ENCODE data around the gene SULF2.
"Not testable (repeated sequence)": the region's sequence is repeated elsewhere in the genome, so short reads cannot be mapped to it uniquely, and the experiment has no call there.

SULF2 gene

DNA sequence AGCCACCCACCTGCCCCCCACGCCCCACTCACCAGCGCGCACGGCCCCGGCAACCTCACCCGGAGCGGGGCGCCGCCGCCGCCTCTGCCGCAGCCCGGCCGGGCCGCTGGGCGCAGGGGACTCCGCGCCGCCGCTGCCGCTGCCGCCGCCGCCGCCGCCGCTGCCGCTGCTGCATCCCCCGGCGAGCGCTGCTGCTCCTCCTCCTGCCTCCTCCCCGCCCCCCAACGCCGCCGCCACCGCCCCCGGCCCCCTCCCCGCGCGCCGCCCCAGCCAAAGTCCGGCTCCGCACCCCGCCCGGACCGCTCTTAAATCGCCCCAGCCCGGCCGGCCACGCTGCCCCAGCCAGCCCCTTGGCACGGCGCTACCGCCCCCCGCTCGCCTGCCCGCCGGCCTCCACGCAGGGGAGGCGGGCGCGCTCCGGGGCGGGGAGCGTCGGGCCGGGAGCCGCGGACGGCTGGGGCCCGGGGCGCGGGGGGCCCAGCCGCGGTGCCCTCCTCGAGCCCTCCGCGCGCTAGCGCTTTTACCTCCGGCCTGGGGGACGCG is at the start of gene SULF2:
Gene SULF2, minus strand, starts transcription at position 171 of the 543 bp plus-strand sequence. CDS start 28,118 bp downstream, outside the sequence.
- DNase-seq (ENCODE audit: low read depth), result no peak

DNA sequence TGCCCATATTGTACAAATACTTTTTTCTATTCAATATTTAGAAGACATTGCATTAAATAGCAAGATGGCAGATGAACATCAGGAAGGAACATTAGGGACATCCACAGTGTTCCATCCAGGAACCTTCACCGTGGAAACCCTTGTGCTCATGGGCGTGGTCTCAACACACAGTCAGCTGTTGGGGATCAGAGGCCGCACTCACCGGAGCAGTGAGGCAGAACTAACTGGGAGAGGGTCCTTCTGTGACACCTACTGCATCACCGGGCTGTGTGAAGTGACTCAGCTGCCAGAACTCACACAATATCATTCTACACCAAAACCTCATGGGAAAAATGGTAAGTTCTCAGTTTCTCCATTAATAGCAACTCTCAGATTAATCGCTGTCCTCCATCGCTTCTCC is 46.4 kb upstream of the SULF2 start:
- not testable (repeated sequence) for DNase-seq (ENCODE audit: low read depth)

DNA sequence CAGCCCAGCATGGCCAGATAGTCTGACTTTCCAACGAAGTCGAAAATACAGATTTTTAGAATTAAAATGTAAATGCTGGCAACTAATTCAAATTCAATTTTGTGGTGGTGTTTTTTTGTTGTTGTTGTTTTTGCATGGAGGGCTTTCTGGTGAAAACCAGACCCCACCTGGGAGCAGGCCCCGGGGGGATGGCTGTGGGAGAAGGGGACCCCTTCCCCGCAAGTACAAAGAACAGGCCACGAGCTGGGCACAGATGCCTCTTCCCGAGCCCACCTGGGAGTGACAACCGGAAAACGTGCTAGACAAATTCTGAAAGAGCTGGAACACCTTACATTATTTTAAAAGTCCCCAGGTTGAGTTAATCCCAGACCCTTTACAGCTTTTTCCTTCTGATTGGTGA is 41.4 kb upstream of the SULF2 start:
- DNase-seq (ENCODE audit: low read depth), result not testable (repeated sequence)

DNA sequence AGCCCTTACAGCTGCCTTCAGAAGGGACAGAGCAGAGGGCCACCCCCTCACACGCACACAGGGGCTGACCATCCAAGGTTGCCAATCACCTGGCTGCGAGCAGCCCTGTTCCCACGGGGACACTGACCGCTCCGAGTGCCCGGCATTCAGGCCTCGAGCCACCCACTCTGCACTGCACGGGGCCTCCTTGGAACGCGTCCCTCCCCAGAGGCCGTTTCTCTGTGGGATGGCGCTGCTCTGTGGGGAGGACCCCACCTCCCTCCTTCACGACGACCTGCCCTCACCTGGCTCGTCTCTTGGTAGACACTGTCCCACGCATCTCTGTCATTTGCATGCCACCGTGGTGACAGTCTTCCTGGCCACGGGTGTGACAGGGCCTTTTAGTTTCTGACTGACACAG is 40.7 kb upstream of the SULF2 start:
- not testable (repeated sequence) for DNase-seq (ENCODE audit: low read depth)

DNA sequence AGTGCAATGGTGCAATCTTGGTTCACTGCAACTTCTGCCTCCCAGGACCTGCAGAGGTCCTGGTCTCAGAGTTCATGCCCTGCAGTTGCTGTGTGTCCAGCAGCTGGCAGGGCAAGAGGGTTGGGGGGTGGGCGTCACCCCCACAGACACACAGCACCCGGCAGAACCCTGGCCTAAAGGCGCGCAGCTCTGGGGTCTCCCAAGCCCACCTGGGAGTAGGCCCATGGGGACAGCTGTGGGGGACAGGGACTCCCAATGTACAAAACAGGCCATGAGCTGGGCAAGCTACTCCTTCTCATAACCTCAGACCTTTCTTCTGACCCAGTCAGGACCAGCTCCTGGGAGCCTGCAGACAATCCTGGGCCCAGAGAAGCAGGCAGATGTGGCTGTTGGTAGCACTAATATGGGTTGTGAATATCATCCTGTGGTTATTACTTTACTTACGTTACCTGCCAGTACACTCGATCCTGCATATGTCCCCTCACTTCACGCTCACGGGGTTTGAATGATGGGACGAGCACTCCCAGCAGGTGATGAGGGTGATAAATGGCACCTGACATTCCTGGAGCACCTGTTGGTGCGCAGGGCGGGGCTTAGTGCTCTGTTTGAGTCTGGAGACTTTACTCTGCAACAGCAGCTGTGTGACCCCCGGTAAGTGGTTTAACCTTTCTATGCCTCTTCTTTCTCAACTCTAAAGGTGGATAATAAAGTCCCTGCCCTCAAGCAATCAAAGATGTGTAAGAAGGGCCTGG is 39.9 kb upstream of the SULF2 start:
- DNase-seq (ENCODE audit: low read depth), result no peak

DNA sequence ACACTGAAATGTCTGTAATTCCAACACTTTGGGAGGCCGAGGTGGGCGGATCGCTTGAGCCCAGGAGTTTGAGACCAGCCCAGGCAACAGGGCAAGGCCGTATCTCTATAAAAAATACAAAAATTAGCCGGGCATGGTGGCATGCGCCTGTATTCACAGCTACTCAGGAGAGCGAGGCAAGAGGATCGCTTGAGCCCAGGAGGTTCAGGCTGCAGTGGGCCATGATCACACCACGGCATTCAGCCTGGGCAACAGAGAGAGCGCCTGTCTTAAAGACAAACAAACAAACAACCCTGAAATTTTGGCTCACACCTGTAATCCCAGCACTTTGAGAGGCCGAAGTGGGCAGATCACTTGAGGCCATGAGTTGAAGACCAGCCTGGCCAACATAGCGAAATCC is 38.7 kb upstream of the SULF2 start:
- DNase-seq (ENCODE audit: low read depth), result not testable (repeated sequence)

DNA sequence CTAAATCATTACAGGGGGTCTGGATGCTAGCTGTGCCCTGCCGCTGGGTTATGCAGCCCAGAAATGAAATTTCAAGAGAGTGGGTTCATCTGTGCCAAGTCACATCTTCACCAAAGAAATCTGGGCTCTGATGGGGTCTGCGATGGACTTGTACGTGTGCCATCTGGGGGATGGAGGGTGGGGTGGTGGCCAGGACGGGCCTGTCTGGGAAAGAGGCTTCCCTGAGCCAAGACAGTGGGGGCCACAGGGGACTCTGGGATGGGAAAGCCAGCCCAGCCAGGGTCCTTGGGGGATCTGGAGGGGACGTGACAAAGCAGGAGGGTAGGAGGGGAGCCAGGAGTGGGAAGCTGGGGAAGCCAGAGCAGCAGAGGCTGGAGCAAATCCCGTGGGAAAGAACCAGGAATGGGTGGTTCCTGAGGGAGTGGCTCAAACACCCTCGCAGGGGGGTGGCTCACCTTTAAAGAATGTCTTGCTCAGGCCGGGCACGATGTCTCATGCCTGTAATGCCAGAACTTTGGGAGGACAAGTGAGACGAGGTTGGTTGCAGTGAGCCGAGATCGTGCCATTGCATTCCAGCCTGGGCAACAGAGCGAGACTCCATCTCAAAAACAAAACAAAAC is 36.3 kb upstream of the SULF2 start:
- peak; percentile 60 for DNase-seq (ENCODE audit: low read depth)

DNA sequence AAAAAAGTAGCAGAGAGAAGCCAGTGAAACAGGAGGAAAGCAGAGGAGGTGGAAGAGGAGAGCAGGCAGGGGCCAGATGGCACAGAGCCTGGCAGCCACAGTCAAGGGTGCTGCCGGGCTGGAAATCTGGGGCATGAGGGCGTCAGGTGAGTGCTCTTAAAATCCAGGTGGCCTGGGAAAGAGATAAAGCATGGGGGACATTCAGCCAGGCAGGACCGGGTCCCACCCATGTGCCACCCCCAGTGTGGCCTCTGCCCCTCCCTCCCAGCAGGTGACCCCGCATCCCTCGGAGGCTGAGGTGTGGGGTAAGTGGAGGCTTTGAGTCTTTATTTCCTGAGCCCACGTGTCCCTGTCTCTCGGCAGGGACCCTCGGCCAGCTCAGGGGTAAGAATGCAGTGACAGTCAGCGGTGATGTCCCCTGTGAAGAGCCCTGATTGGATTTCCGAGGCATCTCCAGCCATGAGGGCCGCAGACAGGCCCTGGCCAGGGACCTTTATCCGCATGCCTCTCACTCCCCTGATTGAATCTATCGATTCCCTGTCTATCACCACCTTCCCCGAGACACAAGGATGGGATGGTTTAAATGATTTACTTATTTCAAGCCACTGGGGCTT is 33.8 kb upstream of the SULF2 start:
- no peak for DNase-seq (ENCODE audit: low read depth)

DNA sequence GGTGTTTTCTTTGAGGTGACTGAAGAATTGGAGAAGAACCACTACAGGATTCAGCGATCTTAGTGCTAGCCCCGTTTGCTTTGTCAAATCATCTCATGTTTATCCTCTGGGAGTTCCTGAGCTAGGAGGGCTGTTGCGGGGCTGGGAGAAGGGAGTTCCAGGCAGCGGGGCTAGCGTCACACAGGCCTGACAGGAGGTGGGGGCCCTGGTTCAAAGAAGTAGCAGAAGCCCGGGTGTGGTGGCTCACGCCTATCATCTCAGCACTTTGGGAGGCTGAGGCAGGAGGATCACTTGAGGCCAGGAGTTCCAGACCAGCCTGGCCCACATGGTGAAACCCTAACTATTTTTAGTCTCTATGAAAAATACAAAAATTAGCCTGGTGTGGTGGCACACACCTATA is 33.2 kb upstream of the SULF2 start:
- DNase-seq (ENCODE audit: low read depth), result no peak

DNA sequence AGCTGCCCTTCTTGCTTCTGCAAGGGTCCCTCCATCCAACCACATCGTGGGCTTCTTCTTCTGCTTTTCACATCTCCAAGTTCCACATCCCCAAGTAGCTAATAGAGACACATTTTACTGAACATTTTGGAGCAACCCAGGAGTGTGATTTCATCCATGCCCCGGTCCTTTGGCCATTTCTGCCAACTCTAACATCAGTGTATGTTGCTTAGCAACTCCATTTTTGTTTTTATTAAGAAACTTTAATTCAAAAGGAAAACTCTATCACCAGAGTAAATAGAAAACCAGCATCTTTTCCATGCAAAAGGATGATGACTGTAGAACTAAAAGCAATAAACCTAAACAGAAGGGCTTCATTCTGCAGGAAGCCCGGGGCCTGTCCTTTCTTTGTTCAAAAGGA is 32.7 kb upstream of the SULF2 start:
- DNase-seq (ENCODE audit: low read depth), result no peak

DNA sequence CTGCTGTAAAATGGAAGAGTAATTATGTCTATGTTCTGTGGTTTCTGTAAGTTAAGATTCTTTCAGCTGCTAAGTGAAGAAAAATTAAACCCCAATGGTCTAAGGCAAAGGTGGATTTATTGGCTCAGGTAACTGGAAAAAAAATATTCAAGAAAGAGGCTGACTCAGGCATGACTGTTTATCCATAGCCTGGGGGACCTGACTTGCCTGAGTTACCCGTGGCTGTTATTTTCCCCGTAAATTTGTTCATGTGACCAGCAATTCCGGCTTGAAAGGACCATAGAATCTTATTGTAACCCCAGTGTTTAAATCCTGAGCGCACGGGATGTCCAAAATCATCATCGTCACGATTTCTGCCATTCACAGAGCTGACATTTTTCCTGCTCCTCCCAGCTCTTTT is 32.3 kb upstream of the SULF2 start:
- DNase-seq (ENCODE audit: low read depth), result no peak

DNA sequence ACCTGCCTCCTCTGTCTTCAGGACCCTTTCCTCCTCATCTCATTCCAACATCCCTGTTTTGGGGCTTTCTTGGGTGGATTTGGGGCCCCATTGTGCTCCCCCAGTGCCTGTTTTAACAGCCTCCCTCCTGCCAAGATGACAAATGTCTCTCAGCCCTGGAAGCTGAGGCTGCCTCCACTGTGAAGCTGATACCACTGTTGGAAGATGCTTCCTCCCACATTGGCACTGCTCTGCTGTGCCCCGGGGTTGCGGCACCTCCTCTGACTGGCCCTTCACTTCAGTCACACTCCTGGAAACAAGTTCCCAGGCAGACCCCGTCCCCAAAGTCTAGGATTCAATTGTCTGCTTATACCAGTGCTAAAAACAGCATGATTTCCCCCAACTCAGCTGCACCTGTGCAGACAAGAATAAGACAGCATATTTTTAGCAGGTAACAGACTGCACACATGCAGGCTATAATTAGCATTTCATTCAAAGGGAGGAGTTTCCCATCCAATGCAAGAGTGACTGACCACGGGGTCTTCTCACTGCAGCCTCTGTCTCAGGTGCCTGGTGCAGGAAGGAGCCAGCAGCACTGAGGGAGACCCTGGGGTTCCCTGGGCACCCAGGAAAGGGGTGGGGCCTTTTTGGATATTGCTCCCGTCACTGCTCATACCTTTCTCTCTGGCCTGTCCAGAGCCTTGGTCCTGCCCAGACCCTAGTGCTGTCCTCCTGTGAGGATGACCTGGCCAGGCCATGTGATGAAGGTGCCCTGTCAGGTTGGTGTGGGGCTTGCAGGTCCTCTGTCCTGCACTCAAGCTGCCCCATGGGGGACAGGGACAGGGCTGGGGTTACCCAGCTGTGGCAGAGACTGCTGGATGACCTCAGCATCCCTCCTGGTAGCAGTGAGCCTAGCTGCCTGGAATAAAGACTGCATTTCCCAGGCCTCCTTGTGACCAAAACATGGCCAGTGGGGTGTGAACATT is 31.5 kb upstream of the SULF2 start:
- DNase-seq (ENCODE audit: low read depth), result no peak

DNA sequence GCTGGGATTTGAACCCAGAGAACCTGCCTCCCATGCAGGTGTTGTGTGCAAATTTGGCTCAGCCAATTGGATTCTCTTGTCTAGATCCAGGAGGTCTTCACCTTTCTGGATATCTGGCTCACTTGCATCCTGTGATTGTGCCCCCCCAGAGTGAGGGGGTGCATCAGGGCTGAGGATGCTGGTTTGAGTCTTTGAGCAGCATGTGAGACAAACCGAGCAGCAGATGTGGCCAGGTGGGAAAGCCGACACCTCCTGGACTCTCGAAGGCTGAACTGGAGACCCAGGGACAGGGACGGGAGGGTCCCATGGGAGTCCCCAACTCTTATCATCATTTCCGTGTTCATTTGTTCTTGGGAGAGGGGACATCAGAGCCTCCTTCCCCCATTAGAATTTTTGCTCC is 30.6 kb upstream of the SULF2 start:
- no peak for DNase-seq (ENCODE audit: low read depth)

DNA sequence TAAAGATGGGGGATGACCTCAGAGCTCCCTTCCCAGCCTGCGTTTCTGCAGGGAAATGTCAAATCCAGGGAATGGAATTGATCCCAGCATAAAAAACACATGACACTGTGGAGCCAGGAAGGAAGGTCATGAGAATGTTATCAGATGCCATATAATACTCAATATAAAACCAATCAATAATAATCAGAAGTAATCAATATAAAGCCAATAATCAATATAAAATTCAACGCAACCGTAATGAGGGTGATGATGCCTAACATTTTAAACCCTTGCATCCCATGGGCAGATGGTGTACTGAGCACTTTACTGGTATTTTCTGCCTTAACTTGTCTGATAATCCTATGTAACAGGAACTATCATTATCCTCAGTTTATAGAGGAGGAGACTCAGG is 30.1 kb upstream of the SULF2 start:
- DNase-seq (ENCODE audit: low read depth), result no peak

DNA sequence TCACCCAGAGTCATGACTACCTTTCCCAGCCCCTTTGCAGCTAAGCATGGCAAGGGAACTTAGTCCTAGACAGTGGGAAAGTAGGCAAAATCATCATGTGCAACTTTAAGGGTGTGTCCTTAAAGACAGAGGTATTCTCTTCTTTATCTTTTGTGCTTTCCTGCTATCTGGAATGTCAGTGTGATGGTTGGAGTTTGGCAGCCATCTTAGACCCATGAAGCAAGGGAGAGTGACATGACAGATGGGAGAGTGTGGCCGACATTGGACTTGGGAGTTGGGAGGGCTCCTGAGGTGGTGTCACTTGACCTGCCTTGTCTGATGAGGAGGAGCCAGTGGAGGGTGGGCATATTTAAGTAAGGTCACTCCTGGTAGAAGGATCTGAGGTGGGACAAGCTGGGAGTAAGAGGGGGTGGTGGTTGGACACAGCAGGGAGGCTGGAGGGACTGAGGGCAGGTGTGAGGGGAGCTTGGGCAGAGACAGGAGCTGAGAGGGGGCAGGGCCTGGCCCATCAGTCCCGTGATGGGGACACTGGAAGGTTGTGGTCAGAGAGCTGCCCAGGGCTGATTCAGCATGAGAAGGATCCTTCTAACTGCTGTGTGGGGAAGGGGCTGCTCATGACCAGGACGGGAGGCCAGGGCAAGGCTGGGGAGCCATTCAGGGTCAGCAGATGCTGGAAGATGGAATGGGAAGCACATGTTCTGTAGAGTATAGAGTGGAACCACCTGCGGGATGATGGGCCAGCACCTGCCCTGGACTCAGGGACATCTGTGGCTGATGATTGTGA is 29.5 kb upstream of the SULF2 start:
- DNase-seq (ENCODE audit: low read depth), result no peak

DNA sequence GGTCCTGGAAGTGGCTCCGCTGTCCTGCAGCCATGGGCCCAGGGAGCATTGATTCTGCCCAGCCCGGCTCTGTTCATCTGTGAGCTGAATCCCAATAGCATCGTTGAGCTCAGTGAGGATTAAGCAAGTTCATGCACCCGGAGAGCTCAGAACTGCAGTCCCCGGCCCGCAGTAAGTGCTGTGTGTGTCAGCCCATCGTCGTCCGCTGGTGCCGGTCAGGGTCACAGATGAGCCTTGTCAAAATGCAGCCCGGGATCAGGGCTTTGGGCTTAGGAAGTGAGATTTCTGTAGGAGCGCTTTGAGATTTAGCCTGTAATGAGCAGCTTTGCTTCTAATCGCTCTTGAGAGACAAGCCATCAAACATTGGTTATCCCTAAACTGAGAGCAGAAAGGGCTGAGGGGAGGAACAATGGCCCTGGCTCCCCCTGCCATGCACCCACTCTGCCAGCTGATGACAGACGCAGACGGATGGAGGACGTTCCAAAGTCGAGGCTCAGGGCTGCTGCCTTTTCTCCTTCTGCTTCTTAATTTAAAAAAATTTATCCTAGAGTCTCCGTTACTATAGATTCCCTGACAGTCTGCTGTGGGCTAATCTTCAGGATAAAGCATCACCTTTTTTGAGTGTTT is 25.6 kb upstream of the SULF2 start:
- no peak for DNase-seq (ENCODE audit: low read depth)

DNA sequence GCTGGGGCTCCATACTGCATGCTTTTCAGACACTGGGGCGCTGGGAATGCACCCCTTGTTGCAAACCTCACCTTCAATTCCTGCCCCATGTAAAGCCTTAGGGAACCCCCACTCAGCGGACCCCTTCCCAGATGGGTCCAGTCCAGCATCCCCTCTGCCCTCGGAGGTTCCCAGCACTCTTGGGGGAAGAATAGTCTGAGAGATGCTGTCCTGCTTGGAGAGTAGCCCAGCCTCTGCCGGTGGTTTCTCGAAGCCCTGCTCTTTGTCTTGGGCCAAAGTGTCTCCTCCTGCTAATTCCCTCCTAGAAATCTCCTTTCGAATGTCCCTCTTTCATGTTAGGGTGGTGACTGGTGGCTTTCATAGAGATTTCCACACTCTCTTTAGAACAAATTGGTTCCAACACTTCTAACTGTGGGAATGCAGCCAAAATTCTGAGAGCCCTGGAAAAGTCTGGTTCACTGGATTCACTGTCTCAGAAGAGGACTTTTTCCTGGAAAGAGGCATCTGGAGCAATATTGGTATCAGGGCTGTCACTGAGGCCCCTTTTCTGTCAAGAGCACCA is 24.9 kb upstream of the SULF2 start:
- no peak for DNase-seq (ENCODE audit: low read depth)

DNA sequence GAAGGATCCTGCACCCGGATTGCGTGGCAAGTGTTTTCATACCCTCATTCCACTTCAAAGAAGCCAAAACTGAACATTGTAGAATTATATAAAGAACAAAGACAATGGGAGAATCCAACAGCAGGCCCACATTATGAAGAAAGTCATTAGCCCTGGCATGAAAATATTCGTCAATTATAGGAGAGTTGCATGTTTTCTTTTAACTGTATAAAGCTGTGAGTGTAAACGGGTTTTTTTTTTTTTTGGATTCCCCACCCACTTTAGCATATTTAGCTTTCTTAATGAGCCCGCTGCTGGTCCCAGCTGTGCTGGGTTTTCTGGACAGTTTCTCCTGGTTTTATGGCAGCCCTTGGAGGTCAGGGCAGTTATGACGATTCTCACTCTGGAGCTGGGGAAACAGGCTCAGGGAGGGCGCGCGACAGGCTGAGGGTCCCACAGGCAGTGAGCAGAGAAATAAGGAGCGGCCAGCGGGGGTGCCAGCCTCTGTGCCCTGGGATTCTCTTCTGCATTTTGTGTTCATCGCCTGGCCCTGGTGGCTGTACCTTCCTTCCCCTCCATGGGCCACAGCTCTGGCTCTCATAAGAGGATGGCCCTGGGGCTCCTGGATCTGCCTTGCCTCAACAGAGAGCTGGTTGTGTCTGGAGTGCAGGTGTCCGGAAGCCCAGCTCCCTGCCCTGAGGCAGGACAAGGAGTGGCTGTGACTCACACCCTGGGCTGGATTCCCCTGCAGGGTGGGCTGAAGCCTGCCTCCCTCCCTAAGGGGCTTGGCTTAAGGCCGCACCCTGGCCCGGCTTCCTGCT is 24.1 kb upstream of the SULF2 start:
- DNase-seq (ENCODE audit: low read depth), result no peak

DNA sequence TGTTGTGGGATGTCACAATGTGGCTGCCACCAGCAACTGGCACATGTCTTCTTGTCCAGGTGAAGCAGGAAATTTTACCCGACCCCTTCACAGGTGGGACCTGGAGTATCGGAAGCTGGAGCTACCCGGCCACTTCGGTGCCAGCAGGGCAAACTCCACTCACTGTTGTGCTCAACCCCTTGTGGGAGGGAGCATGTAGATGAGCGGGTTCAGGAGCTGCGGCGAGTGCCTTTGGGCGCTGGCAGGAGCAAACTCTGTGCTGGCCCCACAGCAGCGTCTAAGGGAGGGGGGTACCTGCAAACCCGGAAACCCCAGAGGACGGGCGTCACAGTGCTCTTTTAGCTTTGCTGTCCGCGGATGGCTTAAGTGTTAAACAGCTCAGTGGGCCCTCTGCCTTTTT is 20.7 kb upstream of the SULF2 start:
- no peak for DNase-seq (ENCODE audit: low read depth)

DNA sequence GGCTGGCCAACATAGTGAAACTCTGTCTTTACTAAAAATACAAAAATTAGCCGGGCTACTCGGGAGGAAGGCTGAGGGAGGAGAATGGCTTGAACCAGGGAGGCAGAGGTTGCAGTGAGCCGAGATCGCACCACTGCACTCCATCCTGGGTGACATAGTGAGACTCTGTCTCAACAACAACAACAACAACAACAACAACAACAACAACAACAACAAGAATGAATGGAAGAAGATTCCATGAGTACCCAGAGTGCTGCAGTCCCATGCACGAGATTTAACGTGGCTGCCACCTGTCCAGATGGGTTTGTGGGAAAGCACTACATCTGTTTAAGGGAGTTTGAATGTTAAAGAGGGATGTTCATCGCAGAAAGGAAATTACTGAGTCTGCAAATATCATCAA is 19.7 kb upstream of the SULF2 start:
- not testable (repeated sequence) for DNase-seq (ENCODE audit: low read depth)

Measured in HS-5 (cell line).